GM12878 (cell line): Measurements from ENCODE around the gene FUT8. TPM values are rescaled to one million over a fixed set of nuclear protein-coding genes. Genes with fewer than 3 reads are reported as not detected.

Experiments
- CBX5 ChIP-seq: sonication (generic); IDR thresholded peaks from 2 replicates; pipeline ENCODE4 v1.6.1; 2016; ENCODE audit warnings: low read depth, moderate library complexity, mild to moderate bottlenecking, inconsistent platforms
- CTCF ChIP-seq, 3 experiments: IDR thresholded peaks in 2 of 3; conservative IDR thresholded peaks in 1 of 3; 2 replicates each; pipeline ENCODE4 v1.5.1; 2011; ENCODE audit warnings: low read depth in 3 of 3, low read length in 3 of 3, mild to moderate bottlenecking in 3 of 3, control low read depth in 2 of 3, moderate library complexity in 2 of 3, inconsistent platforms in 1 of 3, mixed read lengths in 1 of 3; ENCODE audit not compliant: control insufficient read depth in 2 of 3, insufficient read depth in 1 of 3; ENCODE audit errors: extremely low read depth in 1 of 3
- EGR1 ChIP-seq, 2 experiments: IDR thresholded peaks; 1 replicate in 1 of 2; 2 replicates in 1 of 2; pipeline ENCODE4 v1.6.1; 2011 to 2012; ENCODE audit warnings: low read depth in 2 of 2, low read length in 2 of 2, borderline replicate concordance in 1 of 2, mild to moderate bottlenecking in 1 of 2, moderate library complexity in 1 of 2
- HDAC2 ChIP-seq: fragments of 200-600 bp; sonication (generic); IDR thresholded peaks from 2 replicates; pipeline ENCODE4 v1.6.1; 2017
- MTA3 ChIP-seq: IDR thresholded peaks from 2 replicates; pipeline ENCODE4 v1.6.1; 2012; ENCODE audit warnings: low read length, inconsistent platforms, borderline replicate concordance
- NR2F1 ChIP-seq: fragments of 450-650 bp; conservative IDR thresholded peaks from 2 replicates; pipeline ENCODE4 v1.6.1; 2017; ENCODE audit warnings: mild to moderate bottlenecking
- SIN3A ChIP-seq: IDR thresholded peaks from 2 replicates; pipeline ENCODE4 v1.6.1; 2012; ENCODE audit warnings: low read depth, low read length, improper control_type of control experiment
- TAF1 ChIP-seq: IDR thresholded peaks from 2 replicates; pipeline ENCODE4 v1.6.1; 2011; ENCODE audit warnings: mild to moderate bottlenecking, low read depth, low read length, borderline replicate concordance
- polyA plus RNA-seq, 11 experiments: library from polyadenylated mRNA; depleted of rRNA in 4 of 11; unstranded in 6 of 11; stranded (reverse) in 5 of 11; fragments of >200 nt; fragmentation: Nextera tagmentation in 4 of 11; fragmentation: Illumina TruSeq in 1 of 11; extraction: Ambion mirVana in 4 of 11; extraction: Trizol in 1 of 11; gene quantifications; 1 replicate in 1 of 11; 2 replicates in 10 of 11; pipeline versions ENCODE4 v1.2.1 to v1.2.3, GENCODE V29; 2011 to 2016; ENCODE audit warnings: inconsistent platforms in 2 of 11, missing spikeins in 2 of 11, low read depth in 1 of 11
- total RNA-seq, 4 experiments: library from RNA; depleted of rRNA in 3 of 4; stranded (reverse); fragments of >200 nt in 3 of 4; fragmentation: Illumina TruSeq in 1 of 4; extraction: Trizol in 1 of 4; gene quantifications; 2 replicates each; pipeline versions ENCODE4 v1.2.1 to v1.2.3, GENCODE V29; 2013 to 2021

FUT8 gene
- total and polyA plus RNA-seq, 10 of the 15 experiments (the other 5 are each of a cell fraction or from before 2014, with no cell fraction given) = 21.3 to 106 (median 66.3) TPM

GRCh38 chr14:65412856-65413738 is 567 bp downstream of the FUT8 start (continued):
- 0 out of 2 replicates have a peak, but pooled peaks have one; percentile 22 for TF ChIP-seq CBX5
- TF ChIP-seq NR2F1 = 0 out of 2 replicates have a peak, but pooled peaks have one; percentile 13
- TF ChIP-seq SIN3A = 0 out of 2 replicates have a peak, but pooled peaks have one; percentile 14
- TF ChIP-seq MTA3 = peak; percentile 61; the same call in 1 of the 2 replicates
- TF ChIP-seq TAF1 = 0 out of 2 replicates have a peak, but pooled peaks have one; percentile 19
- TF ChIP-seq HDAC2 = no peak
- TF ChIP-seq EGR1 (IDR thresholded peaks at IDR 0.05; ENCODE audit: borderline replicate concordance in 1 of 2, low read depth in 2 of 2, low read length in 2 of 2) = 0 out of 3 replicates have a peak, but pooled peaks of 1 of the 2 experiments have one; percentile 24
- TF ChIP-seq CTCF (IDR thresholded peaks at IDR 0.05 in 2 of 3, conservative IDR thresholded peaks at IDR 0.05 in 1 of 3; ENCODE audit: control insufficient read depth in 2 of 3, extremely low read depth in 1 of 3, insufficient read depth in 1 of 3, low read depth in 3 of 3, low read length in 3 of 3) = peak in 2 of 3 experiments; percentile 10 to 15; a peak in 2 of 6 replicates
- TF ChIP-seq, all 136 proteins: peak for 23
